Smooth muscle cell (in vitro differentiated cells): Measurements from ENCODE around the gene FGF19. TPM values are rescaled to one million over a fixed set of nuclear protein-coding genes. Genes with fewer than 3 reads are reported as not detected.

Experiments
- DNase-seq: peaks from one replicate; lab custom pipeline; 2025; ENCODE audit not compliant: unreplicated experiment; lab: John Stamatoyannopoulos, UW
- H2AFZ ChIP-seq: fragments of 200-600 bp; sonication (generic); 2 replicates; pipeline ENCODE4 v1.6.0; 2016; ENCODE audit warnings: antibody characterized with exemption, low read depth, mild to moderate bottlenecking
- H3F3A ChIP-seq: fragments of 200-600 bp; sonication (generic); 2 replicates; pipeline ENCODE4 v1.6.0; 2017; ENCODE audit warnings: antibody characterized with exemption, low read depth
- H3K27ac ChIP-seq: fragments of 200-600 bp; sonication (generic); 2 replicates; pipeline ENCODE4 v1.5.1; 2016; ENCODE audit warnings: low read depth, mild to moderate bottlenecking
- H3K27me3 ChIP-seq: fragments of 200-600 bp; sonication (generic); 2 replicates; pipeline ENCODE4 v1.6.1; 2016; ENCODE audit warnings: low read depth, mild to moderate bottlenecking
- H3K36me3 ChIP-seq: fragments of 200-600 bp; sonication (generic); 2 replicates; pipeline ENCODE4 v1.5.1; 2016; ENCODE audit warnings: low read depth
- H3K4me1 ChIP-seq: fragments of 200-600 bp; sonication (generic); 2 replicates; pipeline ENCODE4 v1.5.1; 2016; ENCODE audit warnings: low read depth
- H3K4me2 ChIP-seq: fragments of 200-600 bp; sonication (generic); 2 replicates; pipeline ENCODE4 v1.6.0; 2016; ENCODE audit warnings: mild to moderate bottlenecking
- H3K4me3 ChIP-seq: fragments of 200-600 bp; sonication (generic); 2 replicates; pipeline ENCODE4 v1.5.1; 2016; ENCODE audit warnings: mild to moderate bottlenecking
- H3K79me2 ChIP-seq: fragments of 200-600 bp; sonication (generic); 2 replicates; pipeline ENCODE4 v1.6.0; 2016; ENCODE audit warnings: low read depth, mild to moderate bottlenecking
- H3K9ac ChIP-seq: fragments of 200-600 bp; sonication (generic); 2 replicates; pipeline ENCODE4 v1.6.0; 2016; ENCODE audit warnings: low read depth
- H3K9me3 ChIP-seq: fragments of 200-600 bp; sonication (generic); replicated peaks from 2 replicates; pipeline ENCODE4 v1.5.1; 2016; ENCODE audit warnings: low read depth
- H4K20me1 ChIP-seq: fragments of 200-600 bp; sonication (generic); 2 replicates; pipeline ENCODE4 v1.6.0; 2016; ENCODE audit warnings: low read depth
- WGBS: methylation state at CpG from one replicate; pipeline ENCODE4 v1.1.7; 2016; ENCODE audit warnings: low lambda C conversion rate; 5-methylcytosine and 5-hydroxymethylcytosine counted together
- polyA plus RNA-seq: library from polyadenylated mRNA; unstranded; fragments of >200 nt; fragmentation: Nextera tagmentation; extraction: Ambion mirVana; gene quantifications from 2 replicates; pipeline ENCODE4 v1.2.1, GENCODE V29; 2016
- total RNA-seq: library from RNA; depleted of rRNA; stranded (reverse); fragments of >200 nt; gene quantifications from 2 replicates; pipeline ENCODE4 v1.2.3, GENCODE V29; 2014
- TF ChIP-seq, protein P1 (sequence below): fragments of 200-600 bp; sonication (generic); IDR thresholded peaks from 2 replicates; pipeline ENCODE4 v1.5.1; 2017; ENCODE audit warnings: borderline replicate concordance, mild to moderate bottlenecking, antibody characterized with exemption; ENCODE audit not compliant: insufficient read depth, poor library complexity, severe bottlenecking

FGF19 gene
- total and polyA plus RNA-seq, 2 experiments from 2014 or later = not detected

- Histone ChIP-seq H3K79me2 (no peaks in the 10 kb centered on the region), H4K20me1 (no peaks in the 10 kb centered on the region), H3F3A (no peaks in the 10 kb centered on the region), H3K9ac (no peak overlapping the region), H2AFZ (no peak overlapping the region), H3K4me3 (no peak overlapping the region), H3K36me3 (no peaks in the 10 kb centered on the region), H3K27me3 (no peaks in the 10 kb centered on the region), H3K9me3 (no peaks in the 10 kb centered on the region), H3K4me2 (no peak overlapping the region), H3K4me1 (no peaks in the 10 kb centered on the region), H3K27ac (no peak overlapping the region)
- TF ChIP-seq, protein P1, sequence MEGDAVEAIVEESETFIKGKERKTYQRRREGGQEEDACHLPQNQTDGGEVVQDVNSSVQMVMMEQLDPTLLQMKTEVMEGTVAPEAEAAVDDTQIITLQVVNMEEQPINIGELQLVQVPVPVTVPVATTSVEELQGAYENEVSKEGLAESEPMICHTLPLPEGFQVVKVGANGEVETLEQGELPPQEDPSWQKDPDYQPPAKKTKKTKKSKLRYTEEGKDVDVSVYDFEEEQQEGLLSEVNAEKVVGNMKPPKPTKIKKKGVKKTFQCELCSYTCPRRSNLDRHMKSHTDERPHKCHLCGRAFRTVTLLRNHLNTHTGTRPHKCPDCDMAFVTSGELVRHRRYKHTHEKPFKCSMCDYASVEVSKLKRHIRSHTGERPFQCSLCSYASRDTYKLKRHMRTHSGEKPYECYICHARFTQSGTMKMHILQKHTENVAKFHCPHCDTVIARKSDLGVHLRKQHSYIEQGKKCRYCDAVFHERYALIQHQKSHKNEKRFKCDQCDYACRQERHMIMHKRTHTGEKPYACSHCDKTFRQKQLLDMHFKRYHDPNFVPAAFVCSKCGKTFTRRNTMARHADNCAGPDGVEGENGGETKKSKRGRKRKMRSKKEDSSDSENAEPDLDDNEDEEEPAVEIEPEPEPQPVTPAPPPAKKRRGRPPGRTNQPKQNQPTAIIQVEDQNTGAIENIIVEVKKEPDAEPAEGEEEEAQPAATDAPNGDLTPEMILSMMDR = no peak
- WGBS = 88% methylated on average over 10 of the region's 10 CpGs
- no peak for DNase-seq
Observed at GRCh38 chr11:69694781-69695180, 9.0 kb downstream of the FGF19 start.

GRCh38 chr11:69692422-69692821 is 11.4 kb downstream of the FGF19 start:
- Histone ChIP-seq H3K36me3 (no peaks in the 10 kb centered on the region), H3F3A (no peaks in the 10 kb centered on the region), H4K20me1 (no peaks in the 10 kb centered on the region), H3K79me2 (no peaks in the 10 kb centered on the region), H3K27ac (no peak overlapping the region), H3K9me3 (no peaks in the 10 kb centered on the region), H2AFZ (no peak overlapping the region), H3K4me3 (no peak overlapping the region), H3K4me1 (no peaks in the 10 kb centered on the region), H3K9ac (no peak overlapping the region), H3K27me3 (no peaks in the 10 kb centered on the region), H3K4me2 (no peak overlapping the region)
- TF ChIP-seq, protein P1 = no peak
- no peak for DNase-seq

- no peaks in the 10 kb centered on the region for H3K79me2 ChIP-seq
- whole genome bisulfite sequencing = 93% methylated on average over 2 of the region's 2 CpGs
Observed at GRCh38 chr11:69691463-69691862, 12.4 kb downstream of the FGF19 start.

More at GRCh38 chr11:69691463-69691862, 12.4 kb downstream of the FGF19 start:
- Histone ChIP-seq H2AFZ (no peak overlapping the region), H3F3A (no peaks in the 10 kb centered on the region), H4K20me1 (no peaks in the 10 kb centered on the region), H3K9ac (no peak overlapping the region), H3K36me3 (no peaks in the 10 kb centered on the region), H3K4me1 (no peaks in the 10 kb centered on the region), H3K4me3 (no peak overlapping the region), H3K4me2 (no peak overlapping the region), H3K27me3 (no peaks in the 10 kb centered on the region), H3K9me3 (no peaks in the 10 kb centered on the region), H3K27ac (no peak overlapping the region)
- TF ChIP-seq, protein P1 = no peak
- DNase-seq = no peak
